Stimulated activated CD8-positive, alpha-beta memory T cell treated with anti-CD3 and anti-CD28 coated beads, Interleukin-12 subunit alpha, Interleukin-12 subunit beta, amount 100 ng/mL, for 24 hours (primary cell): Measurements from ENCODE around the gene SPATA31D1.

Source experiments
- DNase-seq: peaks from one replicate; pipeline ENCODE4 v3.0.0-alpha.2; 2020; ENCODE audit errors: extremely low read depth

Gene SPATA31D1

GRCh38 chr9:82021198-82021597, 32.6 kb downstream of the SPATA31D1 start:
- DNase-seq: no peak

- DNase-seq: no peak
These were observed 33.5 kb downstream of the SPATA31D1 start for GRCh38 chr9:82022121-82022520.

- no peak for DNase-seq
These were observed 36.3 kb downstream of the SPATA31D1 start for GRCh38 chr9:82024908-82025307.

GRCh38 chr9:82031538-82032280, 43.1 kb downstream of the SPATA31D1 start:
- DNase-seq: no peak

- DNase-seq: no peak
These were observed 46.6 kb downstream of the SPATA31D1 start for GRCh38 chr9:82034956-82035731.

- no peak for DNase-seq
These were observed 47.5 kb downstream of the SPATA31D1 start for GRCh38 chr9:82036086-82036485.

GRCh38 chr9:82037126-82037525, 48.6 kb downstream of the SPATA31D1 start:
- no peak for DNase-seq

GRCh38 chr9:82038897-82039296, 50.3 kb downstream of the SPATA31D1 start:
- DNase-seq: no peak
